ENCODE data around the gene ARHGAP15. TPM values are rescaled to one million over a fixed set of nuclear protein-coding genes. Genes with fewer than 3 reads are reported as not detected.

ARHGAP15 gene
- total RNA-seq, 2 donors from 2014 or later: 0.41 to 4.3 TPM

- 97% methylated on average over 2 of the region's 2 CpGs for WGBS
- H3K27me3 ChIP-seq (replicated peaks; ENCODE audit: insufficient read depth): no peaks in the 10 kb centered on the region
- no peaks in the 10 kb centered on the region for H3K36me3 ChIP-seq
- H3K4me1 ChIP-seq (replicated peaks): no peaks in the 10 kb centered on the region
- no peak overlapping the region for H3K4me3 ChIP-seq
- H3K27ac ChIP-seq: no peak overlapping the region
- intact Hi-C loops (cut with DNase I): no loop called here
- no peak for DNase-seq (ENCODE audit: low spot score)
- no peaks in the 10 kb centered on the region for H3K9me3 ChIP-seq
- TF ChIP-seq CTCF (IDR thresholded peaks at IDR 0.05) (no peak), POLR2A (IDR thresholded peaks at IDR 0.05) (no peak), POLR2AphosphoS5 (IDR thresholded peaks at IDR 0.05) (no peak)
Observed at GRCh38 chr2:143344780-143345179, 215.6 kb downstream of the ARHGAP15 start.

- Histone ChIP-seq H3K4me1 (replicated peaks) (no peaks in the 10 kb centered on the region), H3K27ac (no peak overlapping the region), H3K4me3 (no peak overlapping the region), H3K9me3 (no peaks in the 10 kb centered on the region), H3K36me3 (no peaks in the 10 kb centered on the region), H3K27me3 (replicated peaks; ENCODE audit: insufficient read depth) (no peaks in the 10 kb centered on the region)
- no peak for DNase-seq (ENCODE audit: low spot score)
- TF ChIP-seq POLR2AphosphoS5 (IDR thresholded peaks at IDR 0.05) (no peak), POLR2A (IDR thresholded peaks at IDR 0.05) (no peak)
- WGBS: 73% methylated on average over 9 of the region's 9 CpGs
- intact Hi-C loops (cut with DNase I): no loop called here
Observed at GRCh38 chr2:143345887-143346787, 216.9 kb downstream of the ARHGAP15 start.

GRCh38 chr2:143347271-143347695, 218.1 kb downstream of the ARHGAP15 start:
- no peaks in the 10 kb centered on the region for H3K9me3 ChIP-seq
- H3K36me3 ChIP-seq: no peaks in the 10 kb centered on the region
- 77% methylated on average over 10 of the region's 10 CpGs for WGBS
- intact Hi-C loops (cut with DNase I): no loop called here
- no peak overlapping the region for H3K4me3 ChIP-seq
- H3K27me3 ChIP-seq (replicated peaks; ENCODE audit: insufficient read depth): no peaks in the 10 kb centered on the region
- no peak overlapping the region for H3K27ac ChIP-seq
- no peaks in the 10 kb centered on the region for H3K4me1 ChIP-seq (replicated peaks)
- no peak for DNase-seq (ENCODE audit: low spot score)
- TF ChIP-seq POLR2AphosphoS5 (IDR thresholded peaks at IDR 0.05) (no peak), CTCF (IDR thresholded peaks at IDR 0.05) (no peak), POLR2A (IDR thresholded peaks at IDR 0.05) (no peak)

GRCh38 chr2:143347901-143348414, 218.7 kb downstream of the ARHGAP15 start:
- intact Hi-C loops (cut with DNase I): no loop called here
- TF ChIP-seq POLR2AphosphoS5 (IDR thresholded peaks at IDR 0.05): no peak
- TF ChIP-seq CTCF (IDR thresholded peaks at IDR 0.05): no peak
- Histone ChIP-seq H3K36me3 (no peaks in the 10 kb centered on the region), H3K4me1 (replicated peaks) (no peaks in the 10 kb centered on the region), H3K27ac (no peak overlapping the region), H3K9me3 (no peaks in the 10 kb centered on the region), H3K4me3 (no peak overlapping the region), H3K27me3 (replicated peaks; ENCODE audit: insufficient read depth) (no peaks in the 10 kb centered on the region)
- DNase-seq (ENCODE audit: low spot score): no peak
- WGBS: 92% methylated on average over 4 of the region's 4 CpGs

- H3K36me3 ChIP-seq: no peaks in the 10 kb centered on the region
- H3K4me3 ChIP-seq: no peak overlapping the region
- DNase-seq (ENCODE audit: low spot score): no peak
- intact Hi-C loops (cut with DNase I): no loop called here
- no peak for TF ChIP-seq POLR2AphosphoS5 (IDR thresholded peaks at IDR 0.05)
- TF ChIP-seq POLR2A (IDR thresholded peaks at IDR 0.05): no peak
- TF ChIP-seq CTCF (IDR thresholded peaks at IDR 0.05): no peak
- H3K27ac ChIP-seq: no peak overlapping the region
- H3K27me3 ChIP-seq (replicated peaks; ENCODE audit: insufficient read depth): no peaks in the 10 kb centered on the region
- no peaks in the 10 kb centered on the region for H3K9me3 ChIP-seq
- WGBS: 83% methylated on average over 13 of the region's 13 CpGs
- no peaks in the 10 kb centered on the region for H3K4me1 ChIP-seq (replicated peaks)
Observed at GRCh38 chr2:143354050-143354750, 225.0 kb downstream of the ARHGAP15 start.
